WERI-Rb-1 (cell line): ENCODE results near the gene TBKBP1.

Experiments used
- DNase-seq: peaks from one replicate; pipeline ENCODE4 v3.0.0-alpha.2; 2020
- H3K27ac ChIP-seq: fragments of 250-450 bp; sonication (Bioruptor Pico); 2 replicates; pipeline ENCODE4 v1.5.1; 2020; ENCODE audit warnings: mild to moderate bottlenecking, moderate library complexity
- H3K27me3 ChIP-seq: fragments of 250-450 bp; sonication (Bioruptor Pico); 2 replicates; pipeline ENCODE4 v1.5.1; 2021; ENCODE audit warnings: mild to moderate bottlenecking, low read depth, moderate library complexity; ENCODE audit not compliant: insufficient read depth, severe bottlenecking
- H3K36me3 ChIP-seq: fragments of 250-450 bp; sonication (Bioruptor Pico); 2 replicates; pipeline ENCODE4 v1.5.1; 2020; ENCODE audit warnings: mild to moderate bottlenecking, moderate library complexity
- H3K4me3 ChIP-seq: 2 replicates; pipeline ENCODE4 v1.5.1; 2011; ENCODE audit warnings: low read depth, mild to moderate bottlenecking, control low read depth, low read length
- H3K9me3 ChIP-seq: fragments of 250-450 bp; sonication (Bioruptor Pico); 2 replicates; pipeline ENCODE4 v1.5.1; 2021; ENCODE audit warnings: mild to moderate bottlenecking, moderate library complexity; ENCODE audit not compliant: severe bottlenecking
- CTCF ChIP-seq: IDR thresholded peaks from 2 replicates; pipeline ENCODE4 v1.5.1; 2011; ENCODE audit warnings: low read depth, mild to moderate bottlenecking, control low read depth, inconsistent platforms, low read length

The TBKBP1 gene

GRCh38 chr17:47757386-47757785, 63.4 kb downstream of the TBKBP1 start:
- H3K27me3 ChIP-seq: peaks cover 14% of the 10 kb centered on the region
- DNase-seq: no peak
- no peak overlapping the region for H3K27ac ChIP-seq
- H3K4me3 ChIP-seq: no peak overlapping the region
- H3K36me3 ChIP-seq: no peaks in the 10 kb centered on the region
- TF ChIP-seq CTCF: no peak
- H3K9me3 ChIP-seq: peaks cover 30% of the 10 kb centered on the region

DNA sequence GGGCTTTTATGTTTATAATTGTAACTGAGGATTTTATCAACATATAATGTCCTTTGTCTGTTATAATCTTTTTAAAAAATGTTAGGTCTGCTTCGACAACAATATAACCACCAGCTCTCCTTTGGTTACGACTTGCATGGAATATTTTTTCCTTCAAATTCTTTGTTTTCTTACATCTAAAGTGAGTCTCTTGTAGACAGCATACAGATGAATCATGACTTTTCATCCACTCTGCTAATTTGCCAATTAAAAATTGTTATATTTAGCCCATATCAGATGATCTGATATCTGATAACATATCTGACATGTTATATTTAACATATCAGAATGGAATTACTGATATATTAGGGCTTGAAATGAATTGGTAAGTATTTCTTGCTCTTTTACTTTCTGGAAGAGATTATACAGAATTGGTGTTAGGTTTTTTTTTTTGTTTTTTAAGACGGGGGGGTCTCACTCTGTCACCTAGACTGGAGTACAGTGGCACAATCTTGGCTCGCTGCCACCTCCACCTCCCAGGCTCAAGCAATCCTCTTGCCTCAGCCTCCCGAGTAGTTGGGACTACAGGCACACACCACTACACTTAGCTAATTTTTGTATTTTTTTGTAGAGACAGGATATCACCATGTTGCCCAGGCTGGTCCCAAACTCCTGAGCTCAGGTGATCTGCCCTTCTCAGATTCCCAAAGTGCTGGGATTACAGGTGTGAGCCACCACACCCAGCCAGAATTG, 66.6 kb downstream of the TBKBP1 start:
- H3K36me3 ChIP-seq: no peaks in the 10 kb centered on the region
- H3K9me3 ChIP-seq: peaks cover 41% of the 10 kb centered on the region
- no peak for DNase-seq
- no peak for TF ChIP-seq CTCF
- peaks cover 14% of the 10 kb centered on the region for H3K27me3 ChIP-seq
- H3K4me3 ChIP-seq: no peak overlapping the region
- H3K27ac ChIP-seq: no peak overlapping the region
